ENCODE results near the gene ANXA9.

Gene ANXA9

DNA sequence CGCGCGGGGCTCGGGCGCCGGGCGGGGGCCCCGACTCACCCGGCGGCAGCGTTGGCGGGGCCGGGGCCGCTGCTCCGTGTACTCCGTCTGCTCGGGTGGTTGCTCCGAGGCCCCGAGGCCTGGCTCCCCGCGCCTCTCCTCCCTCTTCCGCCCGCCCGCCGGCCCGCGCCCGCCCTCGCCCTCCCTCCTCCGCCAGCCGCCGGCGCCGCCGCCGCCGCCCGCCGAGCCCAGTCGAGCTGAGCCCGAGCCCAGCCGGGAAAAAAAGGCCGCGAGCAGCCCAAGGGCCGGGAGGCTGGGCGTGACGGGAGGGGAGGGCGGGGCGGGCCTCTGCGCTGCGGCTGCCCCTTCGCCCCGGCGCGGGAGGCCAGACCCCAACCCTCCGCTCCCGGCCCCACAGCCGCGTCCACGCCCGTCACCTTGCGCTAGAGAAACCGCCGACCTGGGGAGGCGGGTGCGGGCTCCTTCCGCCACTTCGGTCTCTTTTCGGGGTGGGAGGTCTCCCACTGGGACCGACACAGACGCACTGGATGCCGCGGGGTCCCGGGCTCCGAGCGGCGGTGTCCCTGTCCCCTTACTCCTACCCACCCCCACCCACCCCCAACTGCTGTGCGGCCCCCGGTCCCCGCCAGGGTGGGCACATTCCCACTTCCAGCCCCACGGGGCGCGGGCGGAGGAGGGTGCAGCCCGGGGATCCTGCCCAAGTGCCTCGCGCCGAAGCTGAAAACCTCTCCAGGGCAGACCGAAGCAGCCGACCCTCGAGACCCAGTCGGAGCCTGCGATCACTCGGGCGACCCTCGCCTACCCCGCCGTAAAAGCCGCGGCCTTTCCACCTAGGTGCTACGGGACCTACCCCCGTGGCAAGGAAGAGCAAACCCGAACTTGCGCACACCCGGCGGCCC, 7.3 kb upstream of the ANXA9 start, which contains the start of gene CERS2:
Gene CERS2 (minus strand): TSS at position 256 of the 899 bp plus-strand sequence. CDS start 5,745 bp downstream, outside the sequence.
- DNase-seq: peak; percentile 75

DNA sequence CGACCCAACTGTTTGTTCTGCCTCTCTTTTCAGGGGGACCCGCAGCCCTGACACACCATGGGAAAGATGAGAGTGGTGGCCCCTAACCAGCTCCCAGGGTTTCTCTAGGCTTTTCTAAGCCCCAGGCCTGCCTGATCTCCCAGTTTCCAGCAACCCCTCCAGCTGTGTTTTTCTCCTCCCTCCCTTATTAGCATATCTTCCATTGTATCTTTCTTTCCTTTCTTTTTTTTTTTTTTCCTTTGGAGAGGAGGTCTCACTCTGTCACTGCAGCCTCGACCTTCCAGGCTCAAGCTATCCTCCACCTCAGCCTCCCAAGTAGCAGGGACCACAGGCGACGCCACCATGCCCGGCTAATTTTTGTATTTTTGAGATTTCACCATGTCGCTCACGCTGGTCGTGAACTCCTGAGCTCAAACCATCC, 5.7 kb upstream of the ANXA9 start:
- no peak for DNase-seq

DNA sequence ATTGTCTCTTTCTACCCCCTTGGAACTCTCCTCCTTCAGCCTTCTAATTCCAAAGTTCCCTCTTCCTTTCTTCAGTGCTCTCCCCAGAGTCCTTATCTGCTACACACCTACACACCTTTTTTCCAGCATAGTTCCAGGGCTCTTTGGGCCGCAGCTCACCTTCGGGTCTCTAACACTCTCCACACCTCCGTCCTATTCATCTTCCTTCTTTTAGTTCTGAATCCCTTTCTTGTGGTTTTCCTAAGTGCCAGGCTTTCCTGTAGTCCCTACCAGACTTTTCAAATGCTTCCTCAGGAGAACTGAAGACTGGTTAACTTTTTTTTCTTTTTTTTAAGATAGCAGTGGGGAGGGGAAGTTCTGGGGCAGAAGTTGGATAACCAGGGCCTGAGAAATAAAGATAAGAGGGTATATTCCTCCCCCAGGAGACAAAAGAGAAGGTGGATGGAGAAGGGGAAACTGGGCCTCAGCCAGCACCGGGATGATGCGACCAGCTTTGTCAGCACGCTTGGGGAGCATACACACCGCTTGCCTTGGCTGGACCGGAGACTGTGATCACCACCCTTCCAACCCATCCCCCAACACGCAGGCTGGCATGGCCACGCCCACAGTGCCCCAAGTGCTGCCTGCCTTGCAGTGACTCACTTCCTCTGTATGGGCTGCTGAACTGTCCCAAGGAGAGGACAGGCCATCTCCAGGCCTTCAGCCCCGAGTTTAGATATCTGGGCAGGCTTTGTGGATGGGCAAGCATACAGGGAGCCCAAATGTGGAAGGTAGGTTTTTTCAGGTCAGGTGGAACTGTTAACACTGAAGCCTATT, 5.0 kb upstream of the ANXA9 start:
- peak; percentile 86 for DNase-seq

DNA sequence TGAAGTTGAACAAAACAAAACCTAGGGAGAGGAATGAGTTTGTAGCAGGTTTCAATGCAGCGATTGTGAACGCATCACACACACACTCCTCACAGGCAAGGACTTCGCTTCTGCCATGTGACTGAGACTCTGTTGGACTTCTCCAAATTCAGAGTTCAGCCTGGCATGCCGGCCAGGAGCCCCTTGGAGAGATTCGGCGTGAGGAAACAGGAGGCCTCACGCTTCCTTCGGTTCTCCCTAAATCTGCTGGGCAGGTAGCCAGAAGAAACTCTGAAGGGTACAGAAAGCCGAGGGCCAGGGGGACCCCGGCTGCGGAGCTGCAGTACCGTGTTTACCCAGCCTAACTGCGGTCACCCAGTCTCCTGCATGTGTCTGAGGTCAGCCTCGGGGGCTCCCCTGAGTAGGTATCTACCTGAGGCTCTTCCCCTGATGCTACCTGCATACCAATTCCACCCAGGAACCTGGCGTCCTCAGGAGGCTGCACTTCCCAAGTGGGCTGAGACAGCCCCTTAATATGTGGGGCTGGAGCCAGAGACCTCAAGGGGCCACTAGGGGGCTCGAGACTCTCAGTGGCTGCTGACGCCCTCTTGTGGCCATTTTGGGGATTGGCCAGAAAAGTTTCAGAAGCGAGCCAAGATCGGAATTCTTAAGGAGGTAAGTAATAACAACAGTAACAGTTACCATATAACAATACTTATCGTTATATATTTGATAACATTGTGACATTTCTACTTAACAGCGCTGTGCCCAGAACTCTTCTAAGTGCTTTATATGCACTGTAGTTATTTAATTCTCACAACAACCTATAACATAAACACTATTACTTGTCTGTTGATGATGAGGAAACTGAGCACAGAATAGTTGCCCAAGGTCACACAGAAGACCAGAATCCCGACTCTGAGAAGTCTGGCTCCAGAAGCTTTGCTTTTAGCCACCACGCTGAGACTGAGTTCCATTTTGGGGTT, 2.7 kb upstream of the ANXA9 start:
- DNase-seq: peak; percentile 94

DNA sequence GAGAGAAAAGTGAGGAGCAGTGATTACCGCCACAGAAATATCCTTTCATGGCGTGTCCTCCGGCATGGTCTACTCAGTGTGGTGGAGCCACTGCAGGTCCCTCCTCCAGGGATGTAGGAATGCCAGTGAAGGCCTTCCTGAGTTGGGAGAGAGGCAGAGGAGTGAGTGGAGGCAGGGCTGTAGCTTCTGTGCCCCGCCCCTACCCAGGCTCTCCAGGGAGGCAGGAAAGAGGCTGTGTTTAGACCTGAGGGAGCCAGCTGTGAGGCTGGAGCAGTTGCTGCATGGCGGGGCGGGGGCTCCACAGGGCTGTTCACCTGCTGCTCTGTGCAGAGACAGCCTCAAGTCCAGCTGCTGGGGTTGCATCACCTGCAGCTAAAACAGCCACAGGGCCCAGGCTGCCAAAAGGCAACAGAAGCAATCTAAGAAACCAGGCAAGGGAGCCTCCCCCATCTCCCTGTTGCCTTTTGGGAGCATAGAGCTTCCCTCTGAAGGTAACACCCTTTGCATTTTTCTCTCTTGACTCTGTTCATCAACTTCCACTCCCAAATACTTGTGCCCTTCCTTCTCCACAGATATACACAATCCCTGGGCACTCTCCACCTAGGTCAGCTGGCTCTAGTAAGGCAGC, 801 bp upstream of the ANXA9 start:
- DNase-seq: no peak

DNA sequence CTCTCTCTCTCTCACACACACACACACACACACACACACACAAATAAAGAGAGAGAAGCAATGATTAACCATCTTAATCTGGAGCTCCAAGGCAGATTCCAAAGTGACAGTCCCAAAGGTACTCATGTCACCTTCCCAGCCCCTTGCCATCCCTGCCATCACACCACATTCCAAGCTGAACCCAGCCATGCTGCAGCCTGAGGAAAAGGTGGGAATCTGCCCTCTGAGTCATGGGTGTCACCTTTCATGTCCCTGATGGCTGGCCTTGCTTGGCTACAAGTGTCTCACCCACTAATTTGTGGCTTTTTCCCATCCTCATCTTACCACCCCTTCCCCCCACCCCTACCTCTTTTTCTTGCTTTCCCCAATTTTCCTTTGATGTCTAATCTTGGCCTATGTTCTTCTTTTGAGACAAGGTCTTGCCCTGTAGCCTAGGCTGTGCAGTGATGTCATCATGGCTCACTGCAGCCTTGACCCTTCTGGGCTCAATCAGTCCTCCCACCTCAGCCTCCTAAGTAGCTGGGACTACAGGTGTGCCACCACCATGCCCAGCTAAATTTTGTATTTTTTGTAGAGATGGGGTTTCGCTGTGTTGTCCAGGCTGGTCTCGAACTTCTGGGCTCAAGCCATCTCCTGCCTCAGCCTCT, 3.2 kb downstream of the ANXA9 start:
- no peak for DNase-seq

DNA sequence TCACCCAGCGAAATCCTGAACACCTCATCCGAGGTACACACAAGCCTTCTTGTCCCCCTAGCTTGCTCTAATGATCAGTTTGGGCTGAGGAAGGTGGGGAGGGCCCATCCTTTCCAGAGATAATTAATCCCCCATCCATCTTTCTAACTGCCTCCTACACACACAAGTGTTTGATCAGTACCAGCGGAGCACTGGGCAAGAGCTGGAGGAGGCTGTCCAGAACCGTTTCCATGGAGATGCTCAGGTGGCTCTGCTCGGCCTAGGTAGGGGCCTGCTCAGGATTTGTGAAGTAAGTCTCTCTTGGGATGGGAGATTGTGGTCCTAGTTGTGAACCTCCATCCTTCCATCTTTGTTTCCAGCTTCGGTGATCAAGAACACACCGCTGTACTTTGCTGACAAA, 5.8 kb downstream of the ANXA9 start:
- no peak for DNase-seq

DNA sequence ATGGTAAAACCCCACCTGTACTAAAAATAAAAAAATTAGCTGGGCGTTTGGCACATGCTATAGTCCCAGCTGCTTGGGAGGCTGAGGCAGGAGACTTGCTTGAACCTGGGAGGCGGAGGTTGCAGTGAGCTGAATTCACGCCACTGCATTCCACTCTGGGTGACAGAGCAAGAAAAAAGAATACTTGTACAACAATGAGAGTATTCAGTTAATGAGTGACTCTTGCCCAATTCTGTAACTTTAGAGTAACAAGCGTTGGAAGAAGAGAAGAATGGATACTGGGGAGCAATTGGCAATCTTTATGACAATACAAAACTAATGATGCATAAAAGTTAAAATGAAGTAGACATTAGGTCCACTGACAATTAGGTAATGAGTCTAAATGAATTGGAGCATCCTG, 10.5 kb downstream of the ANXA9 start:
- DNase-seq: no peak

DNA sequence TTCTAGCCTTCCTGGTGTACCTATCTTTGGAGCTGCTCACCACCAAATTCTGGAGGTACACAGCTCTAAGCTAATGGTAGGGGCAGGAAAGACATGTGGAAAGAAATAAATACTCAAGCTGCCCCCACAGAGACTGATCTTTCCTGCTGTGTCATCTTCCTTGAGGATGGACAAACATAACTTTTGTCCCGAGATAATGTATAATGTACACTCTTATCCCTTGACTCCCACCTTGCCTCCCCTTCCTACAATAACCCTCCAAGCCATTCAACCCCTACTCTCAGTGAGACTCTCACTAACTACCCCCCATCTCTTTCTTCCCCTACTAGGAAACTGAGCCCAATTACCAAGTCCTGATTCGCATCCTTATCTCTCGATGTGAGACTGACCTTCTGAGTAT, 12.2 kb downstream of the ANXA9 start:
- DNase-seq: no peak

DNA sequence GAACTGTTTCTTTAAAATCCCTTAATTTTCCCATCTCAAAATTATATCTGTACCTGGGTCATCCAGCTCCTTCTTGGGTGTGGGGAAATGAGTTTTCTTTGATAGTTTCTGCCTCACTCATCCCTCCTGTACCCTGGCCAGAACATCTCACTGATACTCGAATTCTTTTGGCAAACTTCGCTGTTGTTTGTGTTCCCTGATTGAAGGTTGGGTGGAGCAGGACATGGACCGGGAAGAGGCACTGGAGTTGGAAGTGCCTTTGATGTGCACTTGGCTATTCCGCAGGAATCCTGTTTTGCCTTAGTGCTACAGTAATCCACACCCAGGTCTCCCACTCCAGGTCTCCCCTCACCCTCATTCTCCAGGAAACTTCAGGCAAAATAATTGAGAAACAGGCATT, 13.4 kb downstream of the ANXA9 start:
- DNase-seq: no peak

DNA sequence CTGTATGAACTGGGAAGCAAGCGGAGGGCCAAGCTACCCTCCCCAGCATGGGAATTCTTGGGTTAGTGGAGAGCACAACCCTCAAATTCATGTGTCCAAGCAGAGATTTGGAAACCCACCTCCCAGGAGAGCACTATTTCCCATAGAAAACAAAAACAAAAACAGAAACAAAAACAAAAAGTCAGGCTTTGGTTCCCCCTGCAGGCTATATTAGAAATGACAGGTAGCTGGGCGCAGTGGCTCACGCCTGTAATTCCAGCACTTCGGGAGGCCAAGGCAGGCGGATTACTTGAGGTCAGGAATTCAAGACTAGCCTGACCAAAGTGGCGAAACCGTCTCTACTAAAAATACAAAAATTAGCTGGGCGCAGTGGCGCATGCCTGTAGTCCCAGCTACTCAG, 13.8 kb downstream of the ANXA9 start:
- DNase-seq: no peak

DNA sequence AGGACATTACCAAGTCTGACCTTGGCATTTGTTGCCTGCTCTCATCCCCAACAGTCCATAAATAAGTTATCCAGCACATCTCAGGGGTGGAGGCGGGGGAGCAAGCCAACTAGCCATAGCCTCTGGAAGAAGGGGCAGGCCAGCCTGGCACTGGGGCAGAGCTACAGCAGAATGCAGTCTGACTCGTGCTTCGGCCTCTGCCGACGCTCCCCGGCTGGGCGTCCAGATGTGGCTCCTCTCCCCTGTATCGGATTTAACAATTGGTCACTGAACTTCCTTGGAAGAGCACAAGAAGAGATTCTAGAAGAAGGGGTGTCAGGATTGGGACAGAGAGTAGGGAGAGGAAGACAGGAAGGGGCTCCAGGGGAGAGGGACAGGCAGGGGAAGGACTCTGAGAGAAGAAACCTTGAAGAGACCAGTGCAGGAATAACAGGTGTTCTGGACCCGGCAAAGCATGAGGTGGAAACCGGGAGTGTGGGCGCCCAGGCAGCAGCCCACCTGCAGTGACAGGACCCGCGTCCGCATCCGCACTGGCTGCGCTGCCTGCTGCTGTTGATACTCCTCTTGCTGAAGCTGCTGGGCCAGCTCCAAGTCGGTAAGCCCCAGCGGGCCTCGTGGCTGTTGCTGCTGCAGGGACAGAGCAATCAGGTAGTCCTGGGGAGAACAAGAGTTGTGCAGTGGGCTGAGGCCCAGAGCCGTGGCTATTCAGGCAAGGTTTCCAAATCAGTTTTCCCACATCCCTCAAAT, 15.2 kb downstream of the ANXA9 start:
- no peak for DNase-seq

DNA sequence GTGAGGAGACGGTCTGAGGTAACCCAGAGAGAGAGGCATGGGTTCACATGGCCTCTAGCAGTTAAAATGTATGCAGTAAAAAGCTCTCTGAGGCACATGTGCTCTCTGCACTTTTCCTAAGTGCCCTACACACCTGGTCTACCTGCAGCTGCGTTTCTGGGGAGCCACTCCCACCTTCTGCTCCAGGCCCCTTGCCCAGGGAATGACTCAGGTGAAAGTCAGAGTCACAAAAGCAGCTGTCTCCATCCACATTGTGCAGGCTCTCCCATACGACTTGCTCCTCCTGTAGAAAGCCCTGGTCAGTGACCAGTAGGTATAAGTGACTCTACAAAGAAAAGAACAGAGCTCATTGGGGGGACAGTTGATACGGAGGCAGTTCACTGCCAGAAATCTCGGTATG, 15.9 kb downstream of the ANXA9 start:
- DNase-seq: no peak

DNA sequence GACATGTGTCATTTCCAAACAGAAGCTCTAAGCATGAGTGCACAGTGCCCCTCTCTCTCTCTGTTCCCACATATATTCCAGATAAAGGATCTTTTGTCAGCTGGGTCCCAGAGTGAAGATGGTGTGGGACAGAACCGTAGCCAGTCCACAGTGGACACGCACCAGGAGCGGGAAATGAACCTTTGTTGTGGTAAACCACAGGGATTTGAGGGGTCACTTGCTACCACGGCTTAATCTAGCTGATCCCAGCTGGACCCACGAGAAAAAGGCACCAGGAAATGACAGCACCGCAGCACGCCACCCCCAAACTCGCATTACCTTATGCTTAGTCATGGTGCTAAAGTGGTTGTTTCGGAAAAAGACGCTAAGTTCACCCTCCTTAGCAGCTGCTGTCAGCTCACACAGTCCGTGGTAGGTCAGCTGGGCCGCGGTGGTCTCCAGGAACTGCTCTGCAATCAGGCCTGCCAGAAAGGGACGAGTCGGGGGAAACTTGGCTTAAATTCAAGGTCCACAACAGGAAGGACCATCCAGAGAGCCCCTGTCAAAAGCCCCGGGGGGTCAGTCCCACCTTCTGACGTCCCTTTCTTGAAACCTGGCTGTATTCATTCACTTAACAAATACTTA, 17.1 kb downstream of the ANXA9 start:
- peak; percentile 49 for DNase-seq

DNA sequence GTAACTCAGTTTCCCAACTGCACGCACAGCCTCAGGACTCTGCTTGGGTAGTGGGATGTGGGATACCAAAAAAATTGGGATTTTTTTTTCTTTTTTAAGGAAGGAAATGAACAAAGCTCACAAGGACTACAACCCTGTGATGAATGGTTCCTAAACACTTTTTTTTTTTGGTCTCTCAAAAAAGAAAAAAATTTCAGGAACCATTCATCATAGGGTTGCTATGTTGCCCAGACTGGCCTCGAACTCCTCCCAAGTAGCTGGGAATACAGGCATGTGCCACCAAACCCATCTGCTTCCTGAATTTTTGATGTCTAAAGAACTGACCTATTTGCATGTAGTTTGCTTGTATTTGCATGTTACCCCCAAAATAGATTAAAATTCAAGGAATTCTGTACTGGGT, 17.8 kb downstream of the ANXA9 start:
- no peak for DNase-seq

DNA sequence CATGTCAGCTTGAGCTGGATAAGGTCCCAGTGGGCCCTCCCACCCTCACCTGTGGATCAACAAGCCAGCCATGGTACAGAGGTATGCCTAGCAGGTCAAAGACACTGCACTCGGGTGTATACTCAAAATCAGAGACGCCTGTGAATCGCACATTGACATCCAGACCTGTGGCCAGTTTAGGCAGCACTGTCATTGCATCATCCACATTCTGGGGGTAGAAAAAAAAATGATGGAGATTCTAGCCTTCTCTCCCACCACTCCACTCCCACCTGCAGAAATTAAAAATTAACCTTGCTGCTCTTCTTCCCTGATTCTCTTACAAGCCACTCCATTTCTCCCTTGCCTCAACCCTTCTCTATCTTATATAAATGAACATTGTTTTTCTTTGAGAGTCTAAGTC, 18.3 kb downstream of the ANXA9 start:
- DNase-seq: no peak

DNA sequence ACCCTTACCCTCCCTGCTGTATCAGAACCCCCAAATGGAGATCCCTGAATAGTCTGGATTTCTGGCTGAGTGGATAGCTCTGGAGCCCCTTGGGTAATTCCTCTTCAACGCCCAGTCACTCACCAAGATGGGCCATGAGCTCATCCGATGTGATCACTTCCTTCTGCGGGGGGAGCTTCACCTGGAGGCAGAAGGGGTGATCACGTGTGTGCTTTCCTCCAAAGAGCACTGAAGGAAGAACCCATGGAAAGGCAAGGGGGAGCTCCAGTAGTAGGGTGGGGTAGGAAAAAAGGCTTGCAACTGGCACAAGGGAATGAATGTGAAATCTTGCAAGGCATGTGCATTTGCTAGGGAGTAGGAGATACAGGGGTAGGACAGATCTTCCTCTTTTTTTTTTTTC, 19.5 kb downstream of the ANXA9 start:
- DNase-seq: no peak

DNA sequence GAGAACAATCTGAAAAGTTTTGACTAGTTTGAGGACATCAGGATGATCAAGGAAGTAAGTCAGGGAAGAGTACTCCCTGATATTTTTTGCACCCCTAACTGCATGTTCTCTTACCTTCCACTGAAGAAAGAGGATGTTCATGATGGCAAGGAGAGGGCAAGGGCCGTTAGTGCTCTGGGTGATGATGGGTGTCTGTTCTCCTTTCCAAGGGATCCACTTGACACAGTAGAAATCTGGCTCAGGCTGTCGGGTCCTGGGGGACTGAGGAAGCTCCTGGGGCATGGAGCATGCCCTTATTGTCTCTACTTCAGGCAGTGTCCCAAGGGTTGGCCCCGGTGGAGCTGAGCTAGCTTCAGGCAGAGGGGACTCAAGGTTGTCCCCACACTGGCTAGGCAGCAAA, 20.0 kb downstream of the ANXA9 start:
- DNase-seq: no peak

DNA sequence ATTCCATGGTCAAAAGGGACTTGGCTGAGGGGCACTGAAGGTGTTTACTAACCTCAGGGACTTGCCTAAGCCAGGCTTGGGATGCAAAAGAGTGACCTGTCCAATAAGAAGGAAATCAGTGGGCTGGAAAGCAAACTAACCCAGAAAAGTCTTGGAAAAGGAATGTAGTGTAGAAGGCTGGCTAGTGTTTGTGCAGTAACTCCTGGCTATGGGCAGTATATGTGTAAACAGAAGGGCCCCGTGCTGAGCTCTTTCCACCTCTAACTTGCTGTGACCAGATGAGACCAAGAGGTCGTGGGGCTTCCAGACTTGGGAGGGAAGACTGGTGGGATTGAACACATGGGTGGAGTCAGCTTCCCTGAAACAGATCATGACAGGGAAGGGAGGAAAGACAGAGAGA, 20.5 kb downstream of the ANXA9 start:
- DNase-seq: no peak

DNA sequence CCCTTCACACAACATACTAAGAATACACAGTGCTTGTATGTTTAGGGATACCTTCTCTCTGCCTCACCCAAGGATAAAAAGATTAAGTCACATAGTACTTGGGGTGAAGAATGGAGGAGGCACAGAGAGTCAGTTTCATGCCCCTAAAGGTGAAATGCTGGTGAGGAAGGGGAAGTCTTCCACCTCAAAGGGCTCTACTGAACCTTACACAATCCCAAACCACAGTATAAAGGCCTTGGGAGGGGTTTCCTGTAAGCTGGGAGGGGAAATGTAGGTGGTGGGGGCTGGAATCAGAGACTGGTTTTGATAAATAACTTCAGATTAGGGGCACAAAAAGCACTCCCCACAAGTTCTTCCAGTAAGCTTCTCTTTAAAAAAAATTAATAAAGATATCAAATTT, 21.1 kb downstream of the ANXA9 start:
- DNase-seq: no peak

All from stimulated activated CD8-positive, alpha-beta memory T cell treated with anti-CD3 and anti-CD28 coated beads, Interleukin-4, amount 100 ng/mL, for 48 hours (primary cell).